Measurements from ENCODE around the gene DOCK1. TPM values are rescaled to one million over a fixed set of nuclear protein-coding genes. Genes with fewer than 3 reads are reported as not detected.

Gene DOCK1
- total RNA-seq, 1 experiment from 2014 or later, result 40.0 TPM

- H3K36me3 Mint-ChIP-seq (ENCODE audit: insufficient read depth, unreplicated experiment), result peaks cover 9% of the 10 kb centered on the region
- H3K4me3 Mint-ChIP-seq (ENCODE audit: unreplicated experiment), result no peak overlapping the region
- H3K27me3 Mint-ChIP-seq (ENCODE audit: insufficient read depth, unreplicated experiment), result no peaks in the 10 kb centered on the region
- no peaks in the 10 kb centered on the region for H3K9me3 Mint-ChIP-seq (ENCODE audit: unreplicated experiment)
- ChIA-PET CTCF (interaction anchor here (0.6 kb wide), 1 partner anchor 21 kb away, joined by 3 read pairs; no protein-coding TSS in a partner anchor), POLR2A (no interaction called here)
- no peaks in the 10 kb centered on the region for H3K4me1 Mint-ChIP-seq (ENCODE audit: insufficient read depth, unreplicated experiment)
- intact Hi-C loops (cut with micrococcal nuclease), result no loop called here
- BruUV-seq (replicated peaks), result no TSS peak
- no peak for DNase-seq (ENCODE audit: unreplicated experiment)
- no peak overlapping the region for H3K27ac Mint-ChIP-seq (ENCODE audit: low read depth, unreplicated experiment)
- TF ChIP-seq CTCF (IDR thresholded peaks at IDR 0.05; ENCODE audit: unreplicated experiment), result no peak
Observed at GRCh38 chr10:126966938-126967337, 61.7 kb downstream of the DOCK1 start.

GRCh38 chr10:126969310-126969709 lies 64.1 kb downstream of the DOCK1 start:
- DNase-seq (ENCODE audit: unreplicated experiment), result peak; percentile 40
- Mint-ChIP-seq H3K36me3 (ENCODE audit: insufficient read depth, unreplicated experiment) (peaks cover 13% of the 10 kb centered on the region), H3K27me3 (ENCODE audit: insufficient read depth, unreplicated experiment) (no peaks in the 10 kb centered on the region), H3K4me1 (ENCODE audit: insufficient read depth, unreplicated experiment) (peaks cover 9% of the 10 kb centered on the region), H3K9me3 (ENCODE audit: unreplicated experiment) (no peaks in the 10 kb centered on the region), H3K4me3 (ENCODE audit: unreplicated experiment) (no peak overlapping the region), H3K27ac (ENCODE audit: low read depth, unreplicated experiment) (no peak overlapping the region)
- intact Hi-C loops (cut with micrococcal nuclease), result loop anchor here (2.0 kb wide), 1 partner anchor 67 kb away; no protein-coding TSS in a partner anchor
- ChIA-PET CTCF (interaction anchor here (0.6 to 0.7 kb wide), 3 partner anchors 499 to 986 kb away, joined by 3 to 4 read pairs (median 3); no protein-coding TSS in a partner anchor), POLR2A (no interaction called here)
- no TSS peak for BruUV-seq (replicated peaks)
- TF ChIP-seq CTCF (IDR thresholded peaks at IDR 0.05; ENCODE audit: unreplicated experiment), result no peak

GRCh38 chr10:126972635-126973414 lies 67.6 kb downstream of the DOCK1 start:
- peak; percentile 38 for DNase-seq (ENCODE audit: unreplicated experiment)
- Mint-ChIP-seq H3K4me1 (ENCODE audit: insufficient read depth, unreplicated experiment) (peaks cover 9% of the 10 kb centered on the region), H3K9me3 (ENCODE audit: unreplicated experiment) (no peaks in the 10 kb centered on the region), H3K36me3 (ENCODE audit: insufficient read depth, unreplicated experiment) (peaks cover 29% of the 10 kb centered on the region), H3K4me3 (ENCODE audit: unreplicated experiment) (no peak overlapping the region), H3K27ac (ENCODE audit: low read depth, unreplicated experiment) (peak overlapping the region; percentile 23), H3K27me3 (ENCODE audit: insufficient read depth, unreplicated experiment) (no peaks in the 10 kb centered on the region)
- intact Hi-C loops (cut with micrococcal nuclease), result no loop called here
- no peak for TF ChIP-seq CTCF (IDR thresholded peaks at IDR 0.05; ENCODE audit: unreplicated experiment)
- BruUV-seq (replicated peaks), result no TSS peak
- ChIA-PET CTCF (interaction anchor here (0.6 kb wide), 1 partner anchor 19 kb away, joined by 3 read pairs; no protein-coding TSS in a partner anchor), POLR2A (no interaction called here)

GRCh38 chr10:126975221-126975620 lies 70.0 kb downstream of the DOCK1 start:
- Mint-ChIP-seq H3K27me3 (ENCODE audit: insufficient read depth, unreplicated experiment) (no peaks in the 10 kb centered on the region), H3K4me1 (ENCODE audit: insufficient read depth, unreplicated experiment) (peaks cover 18% of the 10 kb centered on the region), H3K27ac (ENCODE audit: low read depth, unreplicated experiment) (no peak overlapping the region)

More at GRCh38 chr10:126975221-126975620, 70.0 kb downstream of the DOCK1 start:
- intact Hi-C loops (cut with micrococcal nuclease), result no loop called here
- Mint-ChIP-seq H3K4me3 (ENCODE audit: unreplicated experiment) (no peak overlapping the region), H3K9me3 (ENCODE audit: unreplicated experiment) (no peaks in the 10 kb centered on the region), H3K36me3 (ENCODE audit: insufficient read depth, unreplicated experiment) (peaks cover 39% of the 10 kb centered on the region)
- BruUV-seq (replicated peaks), result no TSS peak
- ChIA-PET CTCF (interaction anchor here (0.6 kb wide), 2 partner anchors 814 to 993 kb away, joined by 3 read pairs; no protein-coding TSS in a partner anchor), POLR2A (no interaction called here)
- no peak for DNase-seq (ENCODE audit: unreplicated experiment)
- TF ChIP-seq CTCF (IDR thresholded peaks at IDR 0.05; ENCODE audit: unreplicated experiment), result no peak
